Kidney (tissue), 14 donors: ENCODE measurements around the gene GABRB2. TPM values are rescaled to one million over a fixed set of nuclear protein-coding genes. Genes with fewer than 3 reads are reported as not detected.

Experiments
- DNase-seq, 5 donors: peaks; one replicate each; pipeline ENCODE4 v3.0.0-alpha.2; 2013 to 2020
- FAIRE-seq: peaks from 2 replicates; lab custom pipeline; 2012; peaks lifted over from hg19 to GRCh38; lab: Jason Lieb, UNC
- H3K27ac ChIP-seq, 2 donors: one replicate each; pipeline ENCODE4 v1.7.0; 2013; ENCODE audit warnings: low read depth in 2 of 2, low read length in 2 of 2, inconsistent platforms in 1 of 2
- H3K27me3 ChIP-seq: one replicate; pipeline ENCODE4 v1.7.1; 2013; ENCODE audit warnings: low read length, inconsistent platforms; ENCODE audit not compliant: control insufficient read depth, insufficient read depth
- H3K36me3 ChIP-seq, 3 donors: one replicate each; pipeline versions ENCODE4 v1.7.0 to v1.7.1; 2013; ENCODE audit warnings: low read length in 3 of 3, control low read depth in 1 of 3, inconsistent platforms in 1 of 3; ENCODE audit not compliant: insufficient read depth in 3 of 3, control insufficient read depth in 2 of 3
- H3K4me1 ChIP-seq, 3 donors: one replicate each; pipeline versions ENCODE4 v1.7.0 to v1.7.1; 2013; ENCODE audit warnings: low read length in 3 of 3, inconsistent platforms in 1 of 3, low read depth in 1 of 3; ENCODE audit not compliant: control insufficient read depth in 2 of 3, insufficient read depth in 2 of 3
- H3K4me3 ChIP-seq, 3 donors: one replicate each; pipeline versions ENCODE4 v1.7.0 to v1.8.1; 2013; ENCODE audit warnings: low read length in 3 of 3, control low read depth in 1 of 3, inconsistent platforms in 1 of 3
- H3K9ac ChIP-seq, 3 donors: one replicate each; pipeline versions ENCODE4 v1.7.0 to v1.7.1; 2013; ENCODE audit warnings: low read length in 3 of 3, control low read depth in 1 of 3, inconsistent platforms in 1 of 3
- H3K9me3 ChIP-seq, 3 donors: one replicate each; pipeline versions ENCODE4 v1.7.0 to v1.7.1; 2013; ENCODE audit warnings: low read length in 3 of 3, control low read depth in 1 of 3, inconsistent platforms in 1 of 3; ENCODE audit not compliant: control insufficient read depth in 2 of 3, insufficient read depth in 1 of 3
- intact Hi-C: fragments of 100-400 bp; cut with DNase I; formaldehyde crosslinking; loops from one replicate; pipeline ENCODE4 v1.11.1; 2022
- polyA plus RNA-seq: library from polyadenylated mRNA; stranded (reverse); fragments of 350-450 nt; fragmentation: Illumina TruSeq; extraction: RNeasy Lipid Tissue Mini Kit (QIAGEN cat#74804); gene quantifications from one replicate; pipeline ENCODE4 v1.2.3, GENCODE V29; 2014; ENCODE audit warnings: low read depth, low replicate concordance; ENCODE audit not compliant: insufficient read depth
- total RNA-seq: library from RNA; stranded (reverse); fragmentation: NEBNext Ultra II Directional; extraction: Animal tissue kit (Norgen Biotek cat#: 25700); gene quantifications from one replicate; pipeline ENCODE4 v1.2.1, GENCODE V29; 2021
- TF ChIP-seq, protein P1 (sequence below): IDR thresholded peaks from 3 replicates; pipeline ENCODE4 v1.5.1; 2012; ENCODE audit warnings: mild to moderate bottlenecking, moderate library complexity, borderline replicate concordance; ENCODE audit not compliant: insufficient read depth; ENCODE audit errors: extremely low read depth
- donor health status: control.
- donor health status: control.
- donor health status: control.
- donor health status: control.
- donor health status: control.
- donor health status: DM: yes; HTN: yes; CAD: no.
- donor health status: Normal renal cell carcinoma (clear cell type).

GABRB2 gene
- total and polyA plus RNA-seq, 2 donors from 2014 or later: 0.90 to 4.4 TPM

GRCh38 chr5:161333194-161333880 is 213.2 kb downstream of the GABRB2 start:
- Histone ChIP-seq H3K4me1 (no peaks in the 10 kb centered on the region), H3K27ac (no peak overlapping the region), H3K4me3 (no peak overlapping the region), H3K9ac (no peak overlapping the region), H3K27me3 (no peaks in the 10 kb centered on the region), H3K9me3 (no peaks in the 10 kb centered on the region), H3K36me3 (no peaks in the 10 kb centered on the region)
- TF ChIP-seq, protein P1, sequence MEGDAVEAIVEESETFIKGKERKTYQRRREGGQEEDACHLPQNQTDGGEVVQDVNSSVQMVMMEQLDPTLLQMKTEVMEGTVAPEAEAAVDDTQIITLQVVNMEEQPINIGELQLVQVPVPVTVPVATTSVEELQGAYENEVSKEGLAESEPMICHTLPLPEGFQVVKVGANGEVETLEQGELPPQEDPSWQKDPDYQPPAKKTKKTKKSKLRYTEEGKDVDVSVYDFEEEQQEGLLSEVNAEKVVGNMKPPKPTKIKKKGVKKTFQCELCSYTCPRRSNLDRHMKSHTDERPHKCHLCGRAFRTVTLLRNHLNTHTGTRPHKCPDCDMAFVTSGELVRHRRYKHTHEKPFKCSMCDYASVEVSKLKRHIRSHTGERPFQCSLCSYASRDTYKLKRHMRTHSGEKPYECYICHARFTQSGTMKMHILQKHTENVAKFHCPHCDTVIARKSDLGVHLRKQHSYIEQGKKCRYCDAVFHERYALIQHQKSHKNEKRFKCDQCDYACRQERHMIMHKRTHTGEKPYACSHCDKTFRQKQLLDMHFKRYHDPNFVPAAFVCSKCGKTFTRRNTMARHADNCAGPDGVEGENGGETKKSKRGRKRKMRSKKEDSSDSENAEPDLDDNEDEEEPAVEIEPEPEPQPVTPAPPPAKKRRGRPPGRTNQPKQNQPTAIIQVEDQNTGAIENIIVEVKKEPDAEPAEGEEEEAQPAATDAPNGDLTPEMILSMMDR: no peak
- intact Hi-C loops: no loop called here
- DNase-seq (no peak), FAIRE-seq (no peak)

DNA sequence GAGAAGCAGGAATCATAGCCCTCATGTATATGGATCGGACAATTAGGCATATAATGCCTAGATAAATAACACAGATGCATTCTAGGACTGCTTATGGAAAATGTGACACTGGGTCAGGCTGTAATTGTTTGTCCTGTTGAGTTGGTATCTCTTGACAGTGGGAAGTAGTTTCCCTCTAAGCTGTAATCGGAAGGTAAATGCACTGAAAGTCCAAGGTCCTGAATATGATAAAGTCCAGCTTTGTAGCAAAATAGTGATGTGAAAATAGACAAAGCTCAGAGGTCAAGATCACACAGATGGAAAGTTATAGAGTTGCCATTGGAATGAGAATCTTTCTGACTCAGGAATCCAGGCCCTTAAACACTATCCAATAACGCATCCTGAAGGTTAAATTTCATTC is 214.2 kb downstream of the GABRB2 start:
- no peak for FAIRE-seq
- H3K9ac ChIP-seq: no peak overlapping the region
- no peak overlapping the region for H3K27ac ChIP-seq
- H3K27me3 ChIP-seq: no peaks in the 10 kb centered on the region
- no peaks in the 10 kb centered on the region for H3K9me3 ChIP-seq
- TF ChIP-seq, protein P1: no peak
- no peak for DNase-seq
- no peaks in the 10 kb centered on the region for H3K36me3 ChIP-seq
- no peaks in the 10 kb centered on the region for H3K4me1 ChIP-seq
- intact Hi-C loops: no loop called here
- H3K4me3 ChIP-seq: no peak overlapping the region

DNA sequence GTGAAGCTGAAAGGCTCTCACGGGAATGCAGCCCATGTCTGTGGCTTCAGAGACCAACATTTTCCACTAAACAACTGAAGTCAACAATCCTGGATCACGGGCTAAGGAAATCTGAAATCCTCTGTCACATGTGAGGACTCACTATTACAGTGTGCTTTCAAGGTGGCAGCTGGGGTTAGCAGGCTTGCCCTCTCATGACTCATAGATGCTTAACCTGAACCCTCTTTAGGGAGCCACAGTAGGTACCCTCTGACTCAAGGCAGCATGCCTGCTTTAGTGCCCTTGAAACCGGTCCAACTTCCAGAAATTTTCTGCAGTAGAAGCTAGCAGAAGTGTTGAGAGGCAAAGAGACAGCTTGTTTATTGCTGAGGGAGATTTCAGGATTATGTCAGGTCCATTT is 232.5 kb downstream of the GABRB2 start:
- H3K27ac ChIP-seq: no peak overlapping the region
- no peak for FAIRE-seq

More for the DNA sequence above, 232.5 kb downstream of the GABRB2 start:
- Histone ChIP-seq H3K9ac (no peak overlapping the region), H3K4me3 (no peak overlapping the region), H3K4me1 (no peaks in the 10 kb centered on the region), H3K9me3 (no peaks in the 10 kb centered on the region), H3K27me3 (no peaks in the 10 kb centered on the region), H3K36me3 (no peaks in the 10 kb centered on the region)
- DNase-seq: no peak
- intact Hi-C loops: no loop called here
- TF ChIP-seq, protein P1: no peak
